ENCODE results near the gene MTF2. TPM values are rescaled to one million over a fixed set of nuclear protein-coding genes. Genes with fewer than 3 reads are reported as not detected.

Gene MTF2
- 10 to 100 TPM; 12.4 to 26.6 TPM for total RNA-seq

DNA sequence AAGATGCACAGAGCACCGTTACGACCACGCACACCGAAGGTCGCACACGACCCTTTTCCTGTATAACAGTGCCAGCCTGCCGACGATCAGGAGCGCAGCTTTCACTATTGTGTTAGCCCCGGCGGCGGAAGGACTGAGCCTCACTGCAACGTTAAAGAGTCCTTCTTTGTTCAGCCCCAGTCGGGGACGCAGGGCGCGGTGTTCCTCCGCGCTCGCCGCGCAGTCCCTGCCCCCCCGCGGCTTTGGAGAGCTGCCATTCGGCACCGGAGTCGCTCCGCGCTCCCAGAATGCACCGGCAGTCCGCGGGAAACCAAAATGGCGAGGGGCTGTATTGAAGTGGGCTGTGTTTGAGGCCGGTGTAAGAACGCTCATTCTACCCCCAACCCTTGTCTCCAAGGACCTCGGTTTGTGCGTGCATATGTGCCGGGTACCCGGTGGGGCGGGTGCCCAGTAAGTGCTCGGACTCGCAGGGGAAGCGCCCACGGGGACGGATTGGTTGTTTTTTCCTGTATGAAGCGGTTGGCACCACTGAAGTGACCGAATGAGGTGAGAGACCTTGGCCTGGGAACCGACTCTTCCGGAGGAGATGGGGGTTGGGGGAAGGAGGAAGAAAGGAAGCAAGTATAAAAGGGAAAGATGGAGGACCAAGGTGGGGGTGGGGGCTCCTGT, at the start of gene MTF2:
Gene MTF2, plus strand, starts transcription at position 298 of the 669 bp plus-strand sequence. Its CDS starts 244 bp downstream, at position 542.

DNA sequence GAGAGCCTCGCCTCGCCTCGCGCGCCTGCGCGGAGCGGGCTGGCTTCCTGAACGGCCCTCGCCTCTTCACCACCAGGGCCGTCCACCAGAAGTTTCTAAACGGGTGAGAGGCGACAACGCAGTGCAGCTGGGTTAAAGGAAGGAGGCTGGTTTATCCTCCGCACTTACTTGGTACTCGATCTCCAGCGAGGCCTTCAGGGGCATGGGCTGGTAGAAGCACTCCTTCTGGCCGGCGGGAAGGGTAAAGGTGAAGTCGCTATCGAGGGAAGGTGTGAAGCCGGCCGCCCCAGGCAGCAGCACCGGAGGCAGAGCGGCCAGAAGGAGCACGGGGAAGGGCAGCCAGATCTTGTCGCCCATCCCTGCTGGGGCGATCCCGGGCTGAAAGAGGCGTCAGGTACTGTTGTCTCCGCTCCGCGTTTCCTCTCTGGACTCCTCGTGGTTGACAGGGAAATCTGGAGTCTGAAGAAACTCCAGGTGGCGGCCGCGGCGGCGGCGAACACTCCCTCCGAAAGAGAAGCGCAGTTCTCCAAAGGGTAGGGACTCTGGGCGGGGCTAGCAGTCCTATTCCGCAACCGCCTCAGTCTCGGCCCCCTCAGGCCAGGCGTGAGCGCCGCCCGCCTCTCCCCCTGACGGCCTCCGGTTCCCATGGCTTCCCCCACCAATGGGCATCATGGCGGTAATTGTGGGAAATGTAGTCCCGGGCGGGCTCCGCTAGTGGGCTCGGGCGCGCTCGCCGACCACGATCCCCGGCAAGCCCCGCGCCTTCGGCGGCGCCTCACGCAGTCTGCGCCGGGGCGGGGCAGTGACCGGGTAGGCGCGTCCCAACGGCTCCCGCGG, 101.0 kb downstream of the MTF2 start, which contains the start of gene TMED5:
Gene TMED5, minus strand, starts transcription at position 528 of the 837 bp plus-strand sequence. Its CDS starts 171 bp downstream, at position 357.

DNA sequence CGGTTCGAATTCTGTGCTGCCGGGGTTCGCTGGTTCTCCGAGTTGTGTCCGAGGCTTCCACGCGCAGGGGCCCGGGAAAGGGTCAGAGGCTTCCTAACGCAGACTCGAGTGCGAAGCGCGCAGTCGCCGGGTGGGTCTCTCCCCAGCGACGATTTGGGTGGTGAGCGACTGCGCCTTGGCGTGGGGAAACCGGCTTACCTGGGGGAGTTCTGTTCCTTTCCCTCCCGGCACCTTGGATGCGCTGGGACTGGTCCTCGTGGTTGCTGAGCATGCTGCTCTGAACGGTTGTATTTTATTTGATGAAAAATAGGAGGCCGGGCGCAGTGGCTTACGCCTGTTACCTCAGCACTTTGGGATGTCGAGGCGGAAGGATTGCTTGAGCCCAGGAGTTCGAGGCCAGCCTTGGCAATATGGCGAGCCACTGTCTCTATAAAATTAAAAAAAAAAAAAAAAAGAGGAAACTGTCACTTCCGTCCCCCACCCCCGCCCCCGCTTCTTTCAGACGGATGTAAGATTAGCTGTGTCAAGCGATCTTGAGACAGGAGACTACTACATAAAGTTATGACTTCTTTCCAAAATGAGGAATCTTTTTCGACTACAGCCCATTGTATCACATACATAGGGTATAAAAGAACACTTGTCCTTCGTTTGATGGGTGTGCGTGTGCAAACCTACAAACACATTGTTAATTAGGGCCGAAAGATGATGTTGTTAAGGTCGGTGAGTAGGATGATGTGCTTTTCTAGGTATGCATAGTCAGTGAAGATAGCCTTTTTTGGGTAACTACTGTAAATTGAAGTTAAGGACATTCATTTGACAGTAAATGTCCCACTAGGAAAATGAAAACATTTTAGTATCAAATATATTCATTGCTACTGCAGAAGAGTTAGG, 101.9 kb downstream of the MTF2 start, which contains the start of gene CCDC18:
Gene CCDC18, plus strand, starts transcription at position 2 of the 891 bp plus-strand sequence. CDS start 2,638 bp downstream, outside the sequence.

Other genes starting within 250 kb of the MTF2 start
- gene RPL5, start 247.2 kb upstream of the MTF2 start, total RNA-seq: 100 to 1,000 TPM; 363 to 588 TPM
- gene DIPK1A, start 117.8 kb upstream of the MTF2 start, total RNA-seq: 10 to 100 TPM; 19.0 to 30.6 TPM
- gene TMED5, start 101.1 kb downstream of the MTF2 start, total RNA-seq: 10 to 100 TPM; 62.3 to 69.6 TPM
- gene CCDC18, start 101.4 kb downstream of the MTF2 start, total RNA-seq: 1 to 10 TPM; 4.5 to 9.7 TPM

Measured in melanocyte of skin (primary cell).